ENCODE measurements around the gene RAB21. TPM values are rescaled to one million over a fixed set of nuclear protein-coding genes. Genes with fewer than 3 reads are reported as not detected.

The RAB21 gene
- total RNA-seq, 4 donors from 2014 or later, result 16.0 to 42.6 (median 30.8) TPM

- intact Hi-C loops (cut with DNase I), result no loop called here
- Histone ChIP-seq H3K36me3 (no peaks in the 10 kb centered on the region), H3K4me1 (no peaks in the 10 kb centered on the region), H3K4me3 (no peak overlapping the region), H3K27ac (no peak overlapping the region), H3K27me3 (no peaks in the 10 kb centered on the region), H3K9me3 (no peaks in the 10 kb centered on the region)
- no peak for DNase-seq
- WGBS, 2 donors, result 90 to 95% methylated on average over 1 of the region's 1 CpG
- TF ChIP-seq POLR2A (IDR thresholded peaks at IDR 0.05) (no peak), CTCF (IDR thresholded peaks at IDR 0.05) (no peak)
Observed at GRCh38 chr12:71737197-71737596, 17.5 kb upstream of the RAB21 start.

- TF ChIP-seq POLR2A (IDR thresholded peaks at IDR 0.05) (no peak), CTCF (IDR thresholded peaks at IDR 0.05) (no peak)
- Histone ChIP-seq H3K4me3 (no peak overlapping the region), H3K36me3 (no peaks in the 10 kb centered on the region), H3K4me1 (peaks cover 0 to 7% (median 0%) of the 10 kb centered on the region in 3 donors), H3K27ac (no peak overlapping the region), H3K9me3 (no peaks in the 10 kb centered on the region), H3K27me3 (no peaks in the 10 kb centered on the region)
- DNase-seq, result no peak
- WGBS, 2 donors, result 38 to 89% methylated on average over 1 of the region's 1 CpG
- intact Hi-C loops (cut with DNase I), result loop anchor here (10.0 kb wide), 1 partner anchor 328 kb away; no protein-coding TSS in a partner anchor
Observed at GRCh38 chr12:71742998-71743397, 11.7 kb upstream of the RAB21 start.

- no peak overlapping the region for H3K4me3 ChIP-seq
- H3K4me1 ChIP-seq, result peaks cover 0 to 7% (median 0%) of the 10 kb centered on the region in 3 donors
- no peaks in the 10 kb centered on the region for H3K36me3 ChIP-seq
- TF ChIP-seq POLR2A (IDR thresholded peaks at IDR 0.05) (no peak), CTCF (IDR thresholded peaks at IDR 0.05) (no peak)
- 94 to 95% methylated on average over 5 of the region's 5 CpGs for WGBS, 2 donors
- H3K27me3 ChIP-seq, result no peaks in the 10 kb centered on the region
- no peak overlapping the region for H3K27ac ChIP-seq
- DNase-seq, result no peak
- no peaks in the 10 kb centered on the region for H3K9me3 ChIP-seq
- intact Hi-C loops (cut with DNase I), result loop anchor here (10.0 kb wide), 1 partner anchor 330 kb away; no protein-coding TSS in a partner anchor
Observed at GRCh38 chr12:71744522-71745300, 10.0 kb upstream of the RAB21 start.

- intact Hi-C loops (cut with DNase I), result loop anchor here (10.0 kb wide), 1 partner anchor 332 kb away; no protein-coding TSS in a partner anchor
- Histone ChIP-seq H3K36me3 (no peaks in the 10 kb centered on the region), H3K9me3 (no peaks in the 10 kb centered on the region), H3K4me1 (peaks cover 0 to 7% (median 0%) of the 10 kb centered on the region in 3 donors), H3K27me3 (no peaks in the 10 kb centered on the region), H3K4me3 (no peak overlapping the region), H3K27ac (no peak overlapping the region)
- WGBS, 2 donors, result 20 to 27% methylated on average over 4 of the region's 4 CpGs
- TF ChIP-seq POLR2A (IDR thresholded peaks at IDR 0.05), result no peak
- peak; percentile 58 to 91 (median 72) for TF ChIP-seq CTCF (IDR thresholded peaks at IDR 0.05)
- DNase-seq, result no peak
Observed at GRCh38 chr12:71746974-71747611, 7.6 kb upstream of the RAB21 start.

Data from esophagus squamous epithelium (tissue), 5 donors.